Esophagus muscularis mucosa (tissue), 4 donors: Measurements from ENCODE around the gene TMC2. TPM values are rescaled to one million over a fixed set of nuclear protein-coding genes. Genes with fewer than 3 reads are reported as not detected.
"Not testable (repeated sequence)": the region's sequence is repeated elsewhere in the genome, so short reads cannot be mapped to it uniquely, and the experiment has no call there.

Source experiments
- DNase-seq: peaks from one replicate; pipeline ENCODE4 v3.0.0-alpha.2; 2017; ENCODE audit errors: extremely low spot score
- H3K27ac ChIP-seq, 4 donors: fragments of 200-600 bp; sonication (generic); replicated peaks in 1 of 4; 1 replicate in 3 of 4; 2 replicates in 1 of 4; pipeline ENCODE4 v1.5.1; 2016 to 2019; ENCODE audit warnings: mild to moderate bottlenecking in 1 of 4
- H3K27me3 ChIP-seq, 4 donors: fragments of 200-600 bp; sonication (generic); one replicate each; pipeline versions ENCODE4 v1.5.1 to v1.6.0; 2016 to 2019
- H3K36me3 ChIP-seq, 4 donors: fragments of 200-600 bp; sonication (generic); one replicate each; pipeline ENCODE4 v1.5.1; 2016 to 2019
- H3K4me1 ChIP-seq, 4 donors: fragments of 200-600 bp; sonication (generic); one replicate each; pipeline ENCODE4 v1.5.1; 2016 to 2019
- H3K4me3 ChIP-seq, 4 donors: fragments of 200-600 bp; sonication (generic); 1 replicate in 2 of 4; 2 replicates in 2 of 4; pipeline ENCODE4 v1.5.1; 2016 to 2019; ENCODE audit warnings: mild to moderate bottlenecking in 4 of 4, moderate library complexity in 1 of 4
- H3K9me3 ChIP-seq, 4 donors: fragments of 200-600 bp; sonication (generic); 1 replicate in 3 of 4; 2 replicates in 1 of 4; pipeline ENCODE4 v1.5.1; 2016 to 2019
- CTCF ChIP-seq, 3 experiments: fragments of 200-600 bp in 2 of 3; fragments of 450-650 bp in 1 of 3; sonication (generic) in 2 of 3; IDR thresholded peaks; one replicate each; pipeline ENCODE4 v1.5.1; 2017 to 2019; ENCODE audit warnings: antibody characterized with exemption in 3 of 3, mild to moderate bottlenecking in 2 of 3, moderate library complexity in 1 of 3
- EP300 ChIP-seq: sonication (generic); formaldehyde crosslinking; IDR thresholded peaks from one replicate; pipeline ENCODE4 v1.6.1; 2017; ENCODE audit warnings: antibody characterized with exemption
- POLR2A ChIP-seq: fragments of 450-650 bp; IDR thresholded peaks from one replicate; pipeline ENCODE4 v1.6.1; 2017; ENCODE audit warnings: antibody characterized with exemption, moderate library complexity, mild to moderate bottlenecking, low read depth
- POLR2AphosphoS5 ChIP-seq, 2 donors: sonication (generic); formaldehyde crosslinking; IDR thresholded peaks; one replicate each; pipeline ENCODE4 v1.6.1; 2017; ENCODE audit warnings: antibody characterized with exemption in 2 of 2
- WGBS: methylation state at CpG from one replicate; pipeline ENCODE4 v1.1.5; 2018; 5-methylcytosine and 5-hydroxymethylcytosine counted together
- intact Hi-C: fragments of 100-400 bp; cut with DNase I; formaldehyde crosslinking; loops from one replicate; pipeline ENCODE4 v1.15.1; 2023
- total RNA-seq, 4 donors: library from RNA; depleted of rRNA; stranded (reverse); fragments of >200 nt; gene quantifications; one replicate each; pipeline versions ENCODE4 v1.1.0 to v1.2.1, GENCODE V29; 2016

The TMC2 gene
- total RNA-seq, 4 donors from 2014 or later = 0.19 to 0.34 TPM; not detected in 2

DNA sequence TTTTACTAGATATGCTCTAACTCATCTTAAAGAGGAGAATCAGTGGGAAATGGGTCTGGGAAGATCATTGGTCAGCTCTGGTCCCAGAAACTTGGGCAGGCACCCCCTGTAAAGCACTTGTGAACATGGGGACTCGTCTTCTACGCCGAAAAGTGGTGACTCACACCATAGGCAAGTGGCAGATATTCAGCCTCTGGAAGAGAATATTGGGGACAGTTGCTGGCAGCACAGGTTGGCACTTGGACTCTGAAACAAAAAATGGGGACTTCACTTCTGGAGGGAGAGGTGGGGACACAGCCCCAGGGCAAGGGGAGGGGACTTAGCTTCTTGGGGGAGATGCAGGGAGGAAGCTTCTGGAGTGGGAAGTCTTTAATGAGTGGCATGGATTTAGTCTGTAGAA, 15.8 kb upstream of the TMC2 start:
- no peak for TF ChIP-seq CTCF (IDR thresholded peaks at IDR 0.05)
- TF ChIP-seq EP300 = no peak
- TF ChIP-seq POLR2AphosphoS5 (IDR thresholded peaks at IDR 0.05) = no peak
- TF ChIP-seq POLR2A = no peak
- 89% methylated on average over 3 of the region's 3 CpGs for WGBS
- no peak overlapping the region for H3K4me3 ChIP-seq
- H3K36me3 ChIP-seq = no peaks in the 10 kb centered on the region
- DNase-seq = peak; percentile 78
- peaks cover 3 to 23% (median 21%) of the 10 kb centered on the region in 4 donors for H3K4me1 ChIP-seq
- intact Hi-C loops = loop anchor here (5.0 to 10.0 kb wide), 3 partner anchors 48 to 234 kb away; partner anchors contain the start of gene SNRPB
- H3K27me3 ChIP-seq = no peaks in the 10 kb centered on the region
- no peaks in the 10 kb centered on the region for H3K9me3 ChIP-seq
- H3K27ac ChIP-seq = no peak overlapping the region

- H3K4me3 ChIP-seq = no peak overlapping the region
- no peak overlapping the region for H3K27ac ChIP-seq
- TF ChIP-seq EP300 (no peak), POLR2A (no peak), CTCF (IDR thresholded peaks at IDR 0.05) (peak; percentile 61 to 91 (median 67)), POLR2AphosphoS5 (IDR thresholded peaks at IDR 0.05) (no peak)
- no peaks in the 10 kb centered on the region for H3K36me3 ChIP-seq
- DNase-seq = peak; percentile 72
- 15% methylated on average over 10 of the region's 10 CpGs for WGBS
- no peaks in the 10 kb centered on the region for H3K27me3 ChIP-seq
- intact Hi-C loops = loop anchor here (5.0 to 10.0 kb wide), 3 partner anchors 49 to 233 kb away; partner anchors contain the start of gene SNRPB
- H3K4me1 ChIP-seq = peaks cover 3 to 30% (median 25%) of the 10 kb centered on the region in 4 donors
- no peaks in the 10 kb centered on the region for H3K9me3 ChIP-seq
Observed at GRCh38 chr20:2521369-2522305, 14.7 kb upstream of the TMC2 start.

- not testable (repeated sequence) for H3K9me3 ChIP-seq
Observed at GRCh38 chr20:2522826-2523429, 13.4 kb upstream of the TMC2 start.

DNA sequence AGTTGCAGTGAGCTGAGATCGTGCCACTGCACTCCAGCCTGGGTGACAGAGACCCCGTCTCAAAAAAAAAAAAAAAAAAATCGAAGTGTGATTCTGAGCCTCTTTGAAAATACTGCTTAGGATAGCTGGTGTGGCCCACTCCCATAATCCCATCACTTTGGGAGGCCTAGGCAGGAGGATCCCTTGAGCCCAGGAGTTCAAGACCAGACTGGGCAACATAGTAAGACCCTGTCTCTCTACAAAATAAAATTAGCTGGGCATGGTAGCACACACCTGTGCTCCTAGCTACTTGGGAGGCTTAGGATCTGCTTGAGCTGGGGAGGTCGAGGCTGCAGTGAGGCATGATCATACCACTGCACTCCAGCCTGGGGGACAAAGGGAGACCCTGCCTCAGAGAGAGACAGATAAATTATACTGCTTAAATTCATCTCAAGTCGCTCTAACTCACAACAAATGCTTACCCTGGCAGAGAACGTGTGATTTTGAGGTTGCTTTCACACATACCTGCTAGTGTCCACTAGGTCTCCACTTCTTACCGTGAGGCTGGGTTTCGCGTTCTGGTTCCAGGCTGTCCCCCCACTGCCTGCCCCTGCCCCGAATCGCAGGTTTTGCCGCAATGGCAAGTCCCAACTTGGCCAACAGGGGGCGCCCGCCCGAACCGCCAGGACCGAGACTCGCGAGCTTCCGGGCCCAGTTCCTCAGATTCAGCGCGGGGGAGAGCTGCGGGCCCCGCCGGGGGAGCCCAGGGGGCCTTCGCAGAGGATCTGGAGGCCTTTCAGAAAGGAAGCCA, 12.3 kb upstream of the TMC2 start:
- H3K4me3 ChIP-seq = peak overlapping the region; percentile 69 to 88 (median 80)
- no peaks in the 10 kb centered on the region for H3K27me3 ChIP-seq
- H3K36me3 ChIP-seq = no peaks in the 10 kb centered on the region
- WGBS = 11% methylated on average over 23 of the region's 26 CpGs
- intact Hi-C loops = loop anchor here (5.0 to 10.0 kb wide), 3 partner anchors 52 to 231 kb away; partner anchors contain the start of gene SNRPB
- H3K9me3 ChIP-seq = no peaks in the 10 kb centered on the region
- H3K4me1 ChIP-seq = peaks cover 3 to 30% (median 25%) of the 10 kb centered on the region in 4 donors
- peak overlapping the region; percentile 91 to 96 (median 92) for H3K27ac ChIP-seq
- TF ChIP-seq POLR2A (peak; percentile 31), POLR2AphosphoS5 (IDR thresholded peaks at IDR 0.05) (peak; percentile 84 to 86), EP300 (no peak), CTCF (IDR thresholded peaks at IDR 0.05) (peak; percentile 90 to 100 (median 98))
- DNase-seq = peak; percentile 96

More at GRCh38 chr20:2522826-2523429, 13.4 kb upstream of the TMC2 start:
- H3K27ac ChIP-seq, H3K27me3 ChIP-seq, H3K4me3 ChIP-seq, H3K36me3 ChIP-seq: not testable (repeated sequence)
- peak; percentile 19 for DNase-seq
- intact Hi-C loops = loop anchor here (5.0 to 10.0 kb wide), 3 partner anchors 51 to 232 kb away; partner anchors contain the start of gene SNRPB
- WGBS = 86% methylated on average over 5 of the region's 5 CpGs
- H3K4me1 ChIP-seq = peaks cover 3 to 30% (median 25%) of the 10 kb centered on the region in 4 donors
